Caco-2 (cell line): ENCODE measurements around the gene NCKAP5. TPM values are rescaled to one million over a fixed set of nuclear protein-coding genes. Genes with fewer than 3 reads are reported as not detected.
"Not testable (repeated sequence)": the region's sequence is repeated elsewhere in the genome, so short reads cannot be mapped to it uniquely, and the experiment has no call there.

Source experiments
- BruUV-seq: library from RNA; stranded (reverse); fragments of 400-500 nt; replicated peaks from 2 replicates; lab custom pipeline; 2021; lab: Mats Ljungman, UMichigan
- CTCF ChIA-PET: fragments of 300-600 bp; sonication (Branson Sonifier 250); formaldehyde crosslinking; loops from one replicate; lab custom pipeline; 2022; ENCODE audit warnings: antibody characterized with exemption; lab: Charles Lee
- POLR2A ChIA-PET: fragments of 300-600 bp; sonication (Branson Sonifier 250); formaldehyde crosslinking; loops from one replicate; lab custom pipeline; 2022; ENCODE audit warnings: antibody characterized with exemption; lab: Charles Lee
- DNase-seq, 2 experiments: peaks; one replicate each; pipeline versions ENCODE4 v3.0.0 to v3.0.0-alpha.2; 2020 to 2022
- H3K27me3 ChIP-seq: replicated peaks from 2 replicates; pipeline ENCODE4 v1.6.0; 2011; ENCODE audit warnings: low read length; ENCODE audit not compliant: control insufficient read depth, insufficient read depth
- H3K36me3 ChIP-seq: 2 replicates; pipeline ENCODE4 v1.5.1; 2011; ENCODE audit warnings: low read length; ENCODE audit not compliant: control insufficient read depth, insufficient read depth
- H3K4me1 ChIP-seq: fragments of 250-450 bp; sonication (Bioruptor Pico); 2 replicates; pipeline ENCODE4 v1.5.1; 2020; ENCODE audit warnings: mild to moderate bottlenecking
- H3K4me3 ChIP-seq: 2 replicates; pipeline ENCODE4 v1.5.1; 2011; ENCODE audit warnings: low read depth, mild to moderate bottlenecking, control low read depth, low read length
- H3K9me3 ChIP-seq: fragments of 250-450 bp; sonication (Bioruptor Pico); 2 replicates; pipeline ENCODE4 v1.5.1; 2020; ENCODE audit warnings: mild to moderate bottlenecking, moderate library complexity
- H3K27ac Mint-ChIP-seq: one replicate; pipeline ENCODE4 v1.8.0; 2022; ENCODE audit warnings: mixed read lengths; ENCODE audit not compliant: unreplicated experiment
- H3K27me3 Mint-ChIP-seq: one replicate; pipeline ENCODE4 v1.8.0; 2022; ENCODE audit warnings: mixed read lengths; ENCODE audit not compliant: insufficient read depth, unreplicated experiment
- H3K36me3 Mint-ChIP-seq: one replicate; pipeline ENCODE4 v1.8.0; 2022; ENCODE audit warnings: mild to moderate bottlenecking, mixed read lengths; ENCODE audit not compliant: insufficient read depth, unreplicated experiment
- H3K4me1 Mint-ChIP-seq: one replicate; pipeline ENCODE4 v1.8.0; 2022; ENCODE audit warnings: low read depth, mixed read lengths; ENCODE audit not compliant: unreplicated experiment
- H3K4me3 Mint-ChIP-seq: one replicate; pipeline ENCODE4 v1.8.0; 2022; ENCODE audit warnings: mild to moderate bottlenecking, moderate library complexity, mixed read lengths; ENCODE audit not compliant: unreplicated experiment
- H3K9me3 Mint-ChIP-seq: one replicate; pipeline ENCODE4 v1.8.0; 2022; ENCODE audit warnings: mixed read lengths; ENCODE audit not compliant: unreplicated experiment
- CTCF ChIP-seq, 2 experiments: fragments of 200-600 bp in 1 of 2; IDR thresholded peaks; 1 replicate in 1 of 2; 2 replicates in 1 of 2; pipeline versions ENCODE4 v1.5.1 to v1.8.0; 2011 to 2022; ENCODE audit warnings: antibody characterized with exemption in 1 of 2, control low read depth in 1 of 2, inconsistent platforms in 1 of 2, low read depth in 1 of 2, low read length in 1 of 2, mild to moderate bottlenecking in 1 of 2, moderate library complexity in 1 of 2; ENCODE audit not compliant: insufficient read depth in 1 of 2, severe bottlenecking in 1 of 2, unreplicated experiment in 1 of 2
- intact Hi-C: fragments of 100-400 bp; cut with micrococcal nuclease; formaldehyde crosslinking; loops from one replicate; pipeline ENCODE4 v1.10.0; 2022; ENCODE audit not compliant: unreplicated experiment
- total RNA-seq: library from RNA; stranded (reverse); gene quantifications from 2 replicates; pipeline ENCODE4 v1.2.3, GENCODE V29; 2022

NCKAP5 gene
- total RNA-seq, 1 experiment from 2014 or later, result 3.8 TPM

- no peaks in the 10 kb centered on the region for H3K4me1 ChIP-seq
- no peaks in the 10 kb centered on the region for H3K36me3 ChIP-seq
- Mint-ChIP-seq H3K4me1 (no peaks in the 10 kb centered on the region), H3K4me3 (no peak overlapping the region), H3K36me3 (no peaks in the 10 kb centered on the region), H3K27ac (no peak overlapping the region), H3K27me3 (peaks cover 2% of the 10 kb centered on the region), H3K9me3 (no peaks in the 10 kb centered on the region)
- H3K27me3 ChIP-seq, result no peaks in the 10 kb centered on the region
- H3K9me3 ChIP-seq, result peaks cover 7% of the 10 kb centered on the region; the same call in 1 of the 2 replicates
- no TSS peak for BruUV-seq
- intact Hi-C loops, result no loop called here
- ChIA-PET POLR2A (no interaction called here), CTCF (no interaction called here)
- DNase-seq, result no peak
- H3K4me3 ChIP-seq, result no peak overlapping the region
- TF ChIP-seq CTCF (IDR thresholded peaks at IDR 0.05; ENCODE audit: insufficient read depth in 1 of 2, low read depth in 1 of 2, low read length in 1 of 2, severe bottlenecking in 1 of 2, unreplicated experiment in 1 of 2), result no peak
These were observed 352.8 kb downstream of the NCKAP5 start for GRCh38 chr2:133215477-133215876.

- TF ChIP-seq CTCF (IDR thresholded peaks at IDR 0.05; ENCODE audit: insufficient read depth in 1 of 2, low read depth in 1 of 2, low read length in 1 of 2, severe bottlenecking in 1 of 2, unreplicated experiment in 1 of 2), result no peak
- ChIA-PET CTCF (no interaction called here), POLR2A (no interaction called here)
- Mint-ChIP-seq H3K4me1 (no peaks in the 10 kb centered on the region), H3K4me3 (no peak overlapping the region), H3K27me3 (peaks cover 2% of the 10 kb centered on the region), H3K27ac (no peak overlapping the region), H3K36me3 (no peaks in the 10 kb centered on the region), H3K9me3 (peaks cover 7% of the 10 kb centered on the region)
- no peak for DNase-seq
- Histone ChIP-seq H3K9me3 (peaks cover 7% of the 10 kb centered on the region; the same call in 1 of the 2 replicates), H3K27me3 (no peaks in the 10 kb centered on the region), H3K36me3 (no peaks in the 10 kb centered on the region), H3K4me3 (no peak overlapping the region), H3K4me1 (no peaks in the 10 kb centered on the region)
- BruUV-seq, result no TSS peak
- intact Hi-C loops, result no loop called here
These were observed 354.6 kb downstream of the NCKAP5 start for GRCh38 chr2:133213651-133214050.

GRCh38 chr2:133209325-133209724, 358.9 kb downstream of the NCKAP5 start:
- CTCF ChIA-PET, result no interaction called here
- intact Hi-C loops, result no loop called here

GRCh38 chr2:133206666-133207065, 361.6 kb downstream of the NCKAP5 start:
- POLR2A ChIA-PET, intact Hi-C loops, H3K4me3 Mint-ChIP-seq, BruUV-seq, H3K4me1 ChIP-seq, H3K27me3 Mint-ChIP-seq, H3K4me1 Mint-ChIP-seq, H3K27me3 ChIP-seq, H3K4me3 ChIP-seq, H3K27ac Mint-ChIP-seq, CTCF ChIA-PET, H3K36me3 Mint-ChIP-seq, H3K36me3 ChIP-seq: not testable (repeated sequence)
- H3K9me3 ChIP-seq, result peaks cover 15% of the 10 kb centered on the region; the same call in 1 of the 2 replicates
- H3K9me3 Mint-ChIP-seq, result peaks cover 31% of the 10 kb centered on the region
- DNase-seq, result peak in 1 of 2 experiments; percentile 7

More at GRCh38 chr2:133209325-133209724, 358.9 kb downstream of the NCKAP5 start:
- Mint-ChIP-seq H3K9me3 (peaks cover 26% of the 10 kb centered on the region), H3K4me3 (no peak overlapping the region), H3K27ac (no peak overlapping the region), H3K36me3 (no peaks in the 10 kb centered on the region), H3K4me1 (no peaks in the 10 kb centered on the region), H3K27me3 (no peaks in the 10 kb centered on the region)
- TF ChIP-seq CTCF (IDR thresholded peaks at IDR 0.05; ENCODE audit: insufficient read depth in 1 of 2, low read depth in 1 of 2, low read length in 1 of 2, severe bottlenecking in 1 of 2, unreplicated experiment in 1 of 2), result no peak
- no peak for DNase-seq
- POLR2A ChIA-PET, result no interaction called here
- no peaks in the 10 kb centered on the region for H3K27me3 ChIP-seq
- H3K36me3 ChIP-seq, result no peaks in the 10 kb centered on the region
- H3K4me1 ChIP-seq, result no peaks in the 10 kb centered on the region
- BruUV-seq, result no TSS peak
- peaks cover 15% of the 10 kb centered on the region; the same call in 1 of the 2 replicates for H3K9me3 ChIP-seq
- no peak overlapping the region for H3K4me3 ChIP-seq
